Liver (tissue), 9 donors: Measurements from ENCODE around the gene TM7SF2. TPM values are rescaled to one million over a fixed set of nuclear protein-coding genes. Genes with fewer than 3 reads are reported as not detected.

Source experiments
- DNase-seq: peaks from one replicate; pipeline ENCODE4 v3.0.0-alpha.2; 2017; ENCODE audit warnings: low spot score
- H3K27ac ChIP-seq, 2 donors: one replicate each; pipeline ENCODE4 v1.7.0; 2013; ENCODE audit warnings: inconsistent platforms in 2 of 2, low read length in 2 of 2, control low read depth in 1 of 2, low read depth in 1 of 2, mild to moderate bottlenecking in 1 of 2
- H3K27me3 ChIP-seq, 4 donors: one replicate each; pipeline versions ENCODE4 v1.6.1 to v1.7.0; 2013; ENCODE audit warnings: low read length in 3 of 4, inconsistent platforms in 1 of 4, mild to moderate bottlenecking in 1 of 4, moderate library complexity in 1 of 4; ENCODE audit not compliant: control insufficient read depth in 4 of 4, insufficient read depth in 4 of 4
- H3K36me3 ChIP-seq, 4 donors: one replicate each; pipeline versions ENCODE4 v1.6.1 to v1.7.0; 2013; ENCODE audit warnings: low read length in 3 of 4, mild to moderate bottlenecking in 3 of 4, low read depth in 1 of 4, moderate library complexity in 1 of 4; ENCODE audit not compliant: control insufficient read depth in 4 of 4, insufficient read depth in 3 of 4
- H3K4me1 ChIP-seq, 4 donors: one replicate each; pipeline versions ENCODE4 v1.6.1 to v1.7.0; 2013; ENCODE audit warnings: low read length in 3 of 4, mild to moderate bottlenecking in 3 of 4, moderate library complexity in 1 of 4; ENCODE audit not compliant: control insufficient read depth in 4 of 4, insufficient read depth in 4 of 4
- H3K4me3 ChIP-seq, 3 donors: one replicate each; pipeline versions ENCODE4 v1.6.1 to v1.7.0; 2013; ENCODE audit warnings: low read length in 3 of 3, control low read depth in 1 of 3, low read depth in 1 of 3, mild to moderate bottlenecking in 1 of 3
- H3K9ac ChIP-seq, 2 donors: one replicate each; pipeline ENCODE4 v1.7.0; 2013; ENCODE audit warnings: low read length in 2 of 2, mild to moderate bottlenecking in 2 of 2, moderate library complexity in 2 of 2, control low read depth in 1 of 2, low read depth in 1 of 2
- H3K9me3 ChIP-seq, 4 donors: one replicate each; pipeline versions ENCODE4 v1.6.1 to v1.7.0; 2013; ENCODE audit warnings: low read length in 3 of 4; ENCODE audit not compliant: control insufficient read depth in 4 of 4
- EGR1 ChIP-seq, 2 donors: IDR thresholded peaks; 2 replicates each; pipeline ENCODE4 v1.6.1; 2016 to 2018; ENCODE audit warnings: antibody characterized with exemption in 2 of 2, low read depth in 2 of 2
- FOXA1 ChIP-seq: IDR thresholded peaks from 2 replicates; pipeline ENCODE4 v1.6.1; 2016; ENCODE audit warnings: antibody characterized with exemption
- FOXA2 ChIP-seq: IDR thresholded peaks from 2 replicates; pipeline ENCODE4 v1.6.1; 2016; ENCODE audit warnings: antibody characterized with exemption
- GABPA ChIP-seq, 2 donors: IDR thresholded peaks in 1 of 2; conservative IDR thresholded peaks in 1 of 2; 2 replicates each; pipeline ENCODE4 v1.6.1; 2016; ENCODE audit warnings: antibody characterized with exemption in 2 of 2, mild to moderate bottlenecking in 1 of 2, moderate library complexity in 1 of 2
- HNF4A ChIP-seq, 2 donors: conservative IDR thresholded peaks; 2 replicates each; pipeline ENCODE4 v1.6.1; 2016; ENCODE audit warnings: antibody characterized with exemption in 2 of 2, mild to moderate bottlenecking in 2 of 2
- HNF4G ChIP-seq: IDR thresholded peaks from 2 replicates; pipeline ENCODE4 v1.6.1; 2016; ENCODE audit warnings: antibody characterized with exemption
- JUND ChIP-seq, 2 donors: IDR thresholded peaks; 2 replicates each; pipeline ENCODE4 v1.6.1; 2016; ENCODE audit warnings: antibody characterized with exemption in 2 of 2
- NR2F2 ChIP-seq: IDR thresholded peaks from 2 replicates; pipeline ENCODE4 v1.6.1; 2016; ENCODE audit warnings: antibody characterized with exemption
- RAD21 ChIP-seq, 2 donors: IDR thresholded peaks; 2 replicates each; pipeline ENCODE4 v1.6.1; 2016; ENCODE audit warnings: antibody characterized with exemption in 2 of 2, mild to moderate bottlenecking in 2 of 2
- RXRA ChIP-seq, 2 donors: IDR thresholded peaks; 2 replicates each; pipeline ENCODE4 v1.6.1; 2017 to 2018; ENCODE audit warnings: antibody characterized with exemption in 2 of 2, mild to moderate bottlenecking in 1 of 2
- SP1 ChIP-seq: IDR thresholded peaks from 2 replicates; pipeline ENCODE4 v1.6.1; 2018; ENCODE audit warnings: antibody characterized with exemption, mild to moderate bottlenecking
- TAF1 ChIP-seq: conservative IDR thresholded peaks from 2 replicates; pipeline ENCODE4 v1.6.1; 2016; ENCODE audit warnings: antibody characterized with exemption, mild to moderate bottlenecking
- YY1 ChIP-seq: IDR thresholded peaks from 2 replicates; pipeline ENCODE4 v1.6.1; 2016; ENCODE audit warnings: antibody characterized with exemption, mild to moderate bottlenecking
- WGBS: extraction: QIAGEN DNeasy Blood & Tissue Kit; methylation state at CpG from one replicate; pipeline ENCODE4 v1.1.7; 2013; 5-methylcytosine and 5-hydroxymethylcytosine counted together
- polyA plus RNA-seq, 2 donors: library from polyadenylated mRNA; stranded (reverse) in 1 of 2; unstranded in 1 of 2; fragments of 200-250 nt in 1 of 2; fragments of >200 nt in 1 of 2; fragmentation: Nextera tagmentation in 1 of 2; extraction: Ambion mirVana in 1 of 2; gene quantifications; one replicate each; pipeline versions ENCODE4 v1.2.1 to v1.2.3, GENCODE V29; 2013 to 2015
- total RNA-seq, 2 donors: library from RNA; depleted of rRNA; stranded (reverse); fragments of >200 nt; gene quantifications; one replicate each; pipeline ENCODE4 v1.2.3, GENCODE V29; 2014
- TF ChIP-seq, protein P1 (sequence below): IDR thresholded peaks from 2 replicates; pipeline ENCODE4 v1.6.1; 2016; ENCODE audit warnings: antibody characterized with exemption, mild to moderate bottlenecking
- TF ChIP-seq, protein P2 (sequence below): fragments of 150-350 bp; IDR thresholded peaks from 2 replicates; pipeline ENCODE4 v1.5.1; 2017; ENCODE audit warnings: improper control_type of control experiment, low read depth, low read length; ENCODE audit not compliant: missing input control
- TF ChIP-seq, protein P3 (sequence below): IDR thresholded peaks from 2 replicates; pipeline ENCODE4 v1.6.1; 2016; ENCODE audit warnings: antibody characterized with exemption
- TF ChIP-seq, protein P4 (sequence below): IDR thresholded peaks from 2 replicates; pipeline ENCODE4 v1.6.1; 2016; ENCODE audit warnings: antibody characterized with exemption
- TF ChIP-seq, protein P5 (sequence below): IDR thresholded peaks from 2 replicates; pipeline ENCODE4 v1.6.1; 2016; ENCODE audit warnings: antibody characterized with exemption
- donor health status: healthy.
- donor health status: healthy.
- donor health status: healthy.
- donor health status: healthy.
- donor health status: healthy.

TM7SF2 gene
- total and polyA plus RNA-seq, 4 donors: 39.0 to 337 (median 89.1) TPM

DNA sequence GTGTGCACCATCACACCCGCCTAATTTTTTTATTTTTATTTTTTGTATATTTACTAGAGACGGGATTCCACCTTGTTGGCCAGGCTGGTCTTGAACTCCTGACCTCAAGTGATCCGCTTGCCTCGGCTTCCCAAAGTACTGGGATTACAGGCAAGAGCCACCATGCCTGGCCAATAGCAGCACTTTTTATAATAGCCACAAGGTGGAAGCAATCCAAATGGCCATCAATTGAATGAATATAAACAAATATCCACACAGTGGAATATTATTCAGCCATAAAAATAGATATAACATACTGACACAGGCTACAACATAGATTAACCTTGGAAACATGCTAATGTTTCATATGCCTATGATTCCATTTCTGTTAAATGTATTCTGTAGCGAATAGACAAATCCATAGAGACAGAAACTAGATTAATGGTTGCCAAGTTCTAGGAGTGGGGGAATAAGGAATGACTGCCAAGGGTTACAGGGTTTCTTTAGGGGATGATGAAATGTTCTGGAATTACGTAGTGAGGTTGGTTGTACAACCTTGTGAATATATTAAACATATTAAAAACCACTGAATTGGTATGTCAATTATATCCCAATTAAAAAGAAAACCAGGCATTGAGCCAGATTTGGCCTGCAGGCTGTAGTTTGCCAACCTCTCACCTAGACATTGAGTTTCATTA, 10.9 kb upstream of the TM7SF2 start:
- Histone ChIP-seq H3K4me3 (no peak overlapping the region), H3K9ac (no peak overlapping the region), H3K27me3 (no peaks in the 10 kb centered on the region), H3K4me1 (peaks cover 11 to 47% (median 36%) of the 10 kb centered on the region in 4 donors), H3K36me3 (peaks cover 0 to 6% (median 2%) of the 10 kb centered on the region in 4 donors), H3K27ac (peak overlapping the region in 1 of 2 donors; percentile 14), H3K9me3 (no peaks in the 10 kb centered on the region)
- TF ChIP-seq RXRA (IDR thresholded peaks at IDR 0.05): peak in 1 of 2 donors; percentile 18
- no peak for TF ChIP-seq GABPA (IDR thresholded peaks at IDR 0.05 in 1 of 2, conservative IDR thresholded peaks at IDR 0.05 in 1 of 2)
- no peak for DNase-seq
- WGBS: 77% methylated on average over 6 of the region's 6 CpGs

DNA sequence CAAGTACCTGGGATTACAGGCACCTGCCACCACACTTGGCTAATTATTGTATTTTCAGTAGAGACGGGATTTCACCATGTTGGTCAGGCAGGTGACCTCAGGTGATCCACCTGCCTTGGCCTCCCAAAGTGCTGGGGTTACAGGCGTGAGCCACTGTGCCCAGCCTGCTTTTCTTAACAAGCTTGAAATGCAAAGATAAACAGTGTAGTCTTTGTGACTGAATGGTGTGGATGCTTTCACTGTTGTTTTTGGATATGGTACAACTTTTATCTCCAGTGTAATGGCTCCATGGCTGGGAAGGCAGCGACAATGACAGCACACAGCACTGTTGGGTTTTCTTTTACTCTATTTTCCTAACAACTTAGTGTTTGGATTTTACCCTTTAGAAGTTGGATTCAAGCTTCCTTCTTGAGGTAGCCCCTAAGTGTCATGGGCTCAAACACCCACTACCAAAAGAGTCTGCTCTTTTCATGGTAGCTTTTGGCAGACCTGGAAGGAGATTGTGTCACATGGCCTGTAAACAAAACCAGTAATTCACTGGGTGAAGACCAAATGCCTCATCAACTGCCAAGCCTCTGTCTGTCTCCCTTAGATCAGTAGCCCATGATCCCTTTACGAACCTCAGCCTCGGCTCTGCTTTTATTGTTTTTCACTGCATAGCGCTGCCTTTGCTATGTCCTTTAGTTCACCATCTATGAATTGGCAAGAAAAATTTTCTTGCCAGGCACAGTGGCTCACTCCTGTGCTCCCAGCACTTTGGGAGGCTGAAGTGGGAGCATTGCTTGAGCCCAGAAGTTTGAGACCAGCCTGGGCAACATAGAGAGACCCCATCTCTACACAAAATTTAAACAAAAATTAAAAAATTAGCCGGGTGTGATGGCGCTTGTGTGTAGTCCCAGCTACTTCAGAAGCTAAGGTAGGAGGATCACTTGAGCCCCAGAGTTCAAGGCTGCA, 9.3 kb upstream of the TM7SF2 start:
- Histone ChIP-seq H3K9ac (no peak overlapping the region), H3K4me3 (no peak overlapping the region), H3K9me3 (no peaks in the 10 kb centered on the region), H3K36me3 (peaks cover 0 to 6% (median 2%) of the 10 kb centered on the region in 4 donors), H3K27me3 (no peaks in the 10 kb centered on the region), H3K4me1 (peaks cover 10 to 40% (median 28%) of the 10 kb centered on the region in 4 donors), H3K27ac (peak overlapping the region; percentile 66 to 81)
- WGBS: 50% methylated on average over 8 of the region's 8 CpGs
- no peak for TF ChIP-seq NR2F2
- TF ChIP-seq, protein P1, sequence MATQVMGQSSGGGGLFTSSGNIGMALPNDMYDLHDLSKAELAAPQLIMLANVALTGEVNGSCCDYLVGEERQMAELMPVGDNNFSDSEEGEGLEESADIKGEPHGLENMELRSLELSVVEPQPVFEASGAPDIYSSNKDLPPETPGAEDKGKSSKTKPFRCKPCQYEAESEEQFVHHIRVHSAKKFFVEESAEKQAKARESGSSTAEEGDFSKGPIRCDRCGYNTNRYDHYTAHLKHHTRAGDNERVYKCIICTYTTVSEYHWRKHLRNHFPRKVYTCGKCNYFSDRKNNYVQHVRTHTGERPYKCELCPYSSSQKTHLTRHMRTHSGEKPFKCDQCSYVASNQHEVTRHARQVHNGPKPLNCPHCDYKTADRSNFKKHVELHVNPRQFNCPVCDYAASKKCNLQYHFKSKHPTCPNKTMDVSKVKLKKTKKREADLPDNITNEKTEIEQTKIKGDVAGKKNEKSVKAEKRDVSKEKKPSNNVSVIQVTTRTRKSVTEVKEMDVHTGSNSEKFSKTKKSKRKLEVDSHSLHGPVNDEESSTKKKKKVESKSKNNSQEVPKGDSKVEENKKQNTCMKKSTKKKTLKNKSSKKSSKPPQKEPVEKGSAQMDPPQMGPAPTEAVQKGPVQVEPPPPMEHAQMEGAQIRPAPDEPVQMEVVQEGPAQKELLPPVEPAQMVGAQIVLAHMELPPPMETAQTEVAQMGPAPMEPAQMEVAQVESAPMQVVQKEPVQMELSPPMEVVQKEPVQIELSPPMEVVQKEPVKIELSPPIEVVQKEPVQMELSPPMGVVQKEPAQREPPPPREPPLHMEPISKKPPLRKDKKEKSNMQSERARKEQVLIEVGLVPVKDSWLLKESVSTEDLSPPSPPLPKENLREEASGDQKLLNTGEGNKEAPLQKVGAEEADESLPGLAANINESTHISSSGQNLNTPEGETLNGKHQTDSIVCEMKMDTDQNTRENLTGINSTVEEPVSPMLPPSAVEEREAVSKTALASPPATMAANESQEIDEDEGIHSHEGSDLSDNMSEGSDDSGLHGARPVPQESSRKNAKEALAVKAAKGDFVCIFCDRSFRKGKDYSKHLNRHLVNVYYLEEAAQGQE: no peak
- peak; percentile 87 to 88 for TF ChIP-seq RXRA (IDR thresholded peaks at IDR 0.05)
- TF ChIP-seq, protein P2, sequence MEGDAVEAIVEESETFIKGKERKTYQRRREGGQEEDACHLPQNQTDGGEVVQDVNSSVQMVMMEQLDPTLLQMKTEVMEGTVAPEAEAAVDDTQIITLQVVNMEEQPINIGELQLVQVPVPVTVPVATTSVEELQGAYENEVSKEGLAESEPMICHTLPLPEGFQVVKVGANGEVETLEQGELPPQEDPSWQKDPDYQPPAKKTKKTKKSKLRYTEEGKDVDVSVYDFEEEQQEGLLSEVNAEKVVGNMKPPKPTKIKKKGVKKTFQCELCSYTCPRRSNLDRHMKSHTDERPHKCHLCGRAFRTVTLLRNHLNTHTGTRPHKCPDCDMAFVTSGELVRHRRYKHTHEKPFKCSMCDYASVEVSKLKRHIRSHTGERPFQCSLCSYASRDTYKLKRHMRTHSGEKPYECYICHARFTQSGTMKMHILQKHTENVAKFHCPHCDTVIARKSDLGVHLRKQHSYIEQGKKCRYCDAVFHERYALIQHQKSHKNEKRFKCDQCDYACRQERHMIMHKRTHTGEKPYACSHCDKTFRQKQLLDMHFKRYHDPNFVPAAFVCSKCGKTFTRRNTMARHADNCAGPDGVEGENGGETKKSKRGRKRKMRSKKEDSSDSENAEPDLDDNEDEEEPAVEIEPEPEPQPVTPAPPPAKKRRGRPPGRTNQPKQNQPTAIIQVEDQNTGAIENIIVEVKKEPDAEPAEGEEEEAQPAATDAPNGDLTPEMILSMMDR: no peak
- TF ChIP-seq, protein P3, sequence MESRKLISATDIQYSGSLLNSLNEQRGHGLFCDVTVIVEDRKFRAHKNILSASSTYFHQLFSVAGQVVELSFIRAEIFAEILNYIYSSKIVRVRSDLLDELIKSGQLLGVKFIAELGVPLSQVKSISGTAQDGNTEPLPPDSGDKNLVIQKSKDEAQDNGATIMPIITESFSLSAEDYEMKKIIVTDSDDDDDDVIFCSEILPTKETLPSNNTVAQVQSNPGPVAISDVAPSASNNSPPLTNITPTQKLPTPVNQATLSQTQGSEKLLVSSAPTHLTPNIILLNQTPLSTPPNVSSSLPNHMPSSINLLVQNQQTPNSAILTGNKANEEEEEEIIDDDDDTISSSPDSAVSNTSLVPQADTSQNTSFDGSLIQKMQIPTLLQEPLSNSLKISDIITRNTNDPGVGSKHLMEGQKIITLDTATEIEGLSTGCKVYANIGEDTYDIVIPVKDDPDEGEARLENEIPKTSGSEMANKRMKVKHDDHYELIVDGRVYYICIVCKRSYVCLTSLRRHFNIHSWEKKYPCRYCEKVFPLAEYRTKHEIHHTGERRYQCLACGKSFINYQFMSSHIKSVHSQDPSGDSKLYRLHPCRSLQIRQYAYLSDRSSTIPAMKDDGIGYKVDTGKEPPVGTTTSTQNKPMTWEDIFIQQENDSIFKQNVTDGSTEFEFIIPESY: peak; percentile 55
- TF ChIP-seq FOXA1: peak; percentile 61
- peak in 1 of 2 donors; percentile 10 for TF ChIP-seq RAD21 (IDR thresholded peaks at IDR 0.05)
- TF ChIP-seq, protein P4, sequence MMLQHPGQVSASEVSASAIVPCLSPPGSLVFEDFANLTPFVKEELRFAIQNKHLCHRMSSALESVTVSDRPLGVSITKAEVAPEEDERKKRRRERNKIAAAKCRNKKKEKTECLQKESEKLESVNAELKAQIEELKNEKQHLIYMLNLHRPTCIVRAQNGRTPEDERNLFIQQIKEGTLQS: peak; percentile 33
- peak; percentile 76 for TF ChIP-seq FOXA2
- TF ChIP-seq EGR1 (IDR thresholded peaks at IDR 0.05; ENCODE audit: low read depth in 2 of 2): no peak
- peak in 1 of 2 donors; percentile 31 for TF ChIP-seq JUND (IDR thresholded peaks at IDR 0.05)
- peak; percentile 94 for TF ChIP-seq YY1
- no peak for TF ChIP-seq TAF1
- no peak for TF ChIP-seq HNF4G
- TF ChIP-seq, protein P5, sequence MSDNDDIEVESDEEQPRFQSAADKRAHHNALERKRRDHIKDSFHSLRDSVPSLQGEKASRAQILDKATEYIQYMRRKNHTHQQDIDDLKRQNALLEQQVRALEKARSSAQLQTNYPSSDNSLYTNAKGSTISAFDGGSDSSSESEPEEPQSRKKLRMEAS: no peak
- peak; percentile 35 to 47 for TF ChIP-seq HNF4A (conservative IDR thresholded peaks at IDR 0.05)
- peak; percentile 74 for TF ChIP-seq SP1
- TF ChIP-seq GABPA (IDR thresholded peaks at IDR 0.05 in 1 of 2, conservative IDR thresholded peaks at IDR 0.05 in 1 of 2): peak in 1 of 2 donors; percentile 66
- no peak for DNase-seq
